Spleen (tissue), 11 donors: ENCODE data around the gene MED25. TPM values are rescaled to one million over a fixed set of nuclear protein-coding genes. Genes with fewer than 3 reads are reported as not detected.

ENCODE experiments used
- DNase-seq: peaks from one replicate; pipeline ENCODE4 v3.0.0-alpha.2; 2020
- H3K27ac ChIP-seq, 8 donors: fragments of 200-600 bp; sonication (generic) in 7 of 8; 1 replicate in 4 of 8; 2 replicates in 4 of 8; pipeline versions ENCODE4 v1.5.0 to v1.8.0; 2016 to 2021; ENCODE audit warnings: inconsistent platforms in 4 of 8, mild to moderate bottlenecking in 4 of 8, moderate library complexity in 1 of 8
- H3K27me3 ChIP-seq, 7 donors: fragments of 200-600 bp; sonication (generic) in 6 of 7; replicated peaks in 1 of 7; 1 replicate in 4 of 7; 2 replicates in 3 of 7; pipeline versions ENCODE4 v1.5.0 to v1.8.0; 2016 to 2021; ENCODE audit warnings: inconsistent platforms in 3 of 7, mild to moderate bottlenecking in 1 of 7
- H3K36me3 ChIP-seq, 6 donors: fragments of 200-600 bp; sonication (generic) in 5 of 6; 1 replicate in 4 of 6; 2 replicates in 2 of 6; pipeline versions ENCODE4 v1.5.0 to v1.8.0; 2016 to 2021; ENCODE audit warnings: inconsistent platforms in 2 of 6
- H3K4me1 ChIP-seq, 6 donors: fragments of 200-600 bp; sonication (generic) in 5 of 6; 1 replicate in 3 of 6; 2 replicates in 3 of 6; pipeline versions ENCODE4 v1.5.0 to v1.8.0; 2016 to 2021; ENCODE audit warnings: inconsistent platforms in 3 of 6
- H3K4me3 ChIP-seq, 8 donors: fragments of 200-600 bp; sonication (generic) in 7 of 8; 1 replicate in 4 of 8; 2 replicates in 4 of 8; pipeline versions ENCODE4 v1.5.0 to v1.8.0; 2016 to 2021; ENCODE audit warnings: inconsistent platforms in 4 of 8, mild to moderate bottlenecking in 4 of 8, moderate library complexity in 2 of 8
- H3K9me3 ChIP-seq, 8 donors: fragments of 200-600 bp; sonication (generic) in 7 of 8; 1 replicate in 4 of 8; 2 replicates in 4 of 8; pipeline versions ENCODE4 v1.5.0 to v1.8.0; 2016 to 2021; ENCODE audit warnings: inconsistent platforms in 4 of 8
- POLR2A ChIP-seq, 3 donors: fragments of 450-650 bp; IDR thresholded peaks; one replicate each; pipeline ENCODE4 v1.5.1; 2017; ENCODE audit warnings: antibody characterized with exemption in 3 of 3, mild to moderate bottlenecking in 1 of 3
- POLR2AphosphoS5 ChIP-seq, 3 donors: sonication (generic); formaldehyde crosslinking; IDR thresholded peaks; one replicate each; pipeline ENCODE4 v1.5.1; 2017; ENCODE audit warnings: antibody characterized with exemption in 3 of 3
- WGBS, 5 donors: extraction: QIAGEN DNeasy Blood & Tissue Kit in 3 of 5; methylation state at CpG; one replicate each; pipeline versions ENCODE4 v1.1.5 to v1.1.7; 2013 to 2018; 5-methylcytosine and 5-hydroxymethylcytosine counted together
- intact Hi-C: fragments of 100-400 bp; cut with DNase I; formaldehyde crosslinking; loops from one replicate; pipeline ENCODE4 v1.15.0; 2023; ENCODE audit warnings: low total_unique reads
- polyA plus RNA-seq, 3 donors: library from polyadenylated mRNA; stranded (reverse); fragments of 200-250 nt; gene quantifications; one replicate each; pipeline ENCODE4 v1.2.1, GENCODE V29; 2013
- total RNA-seq, 7 donors: library from RNA; depleted of rRNA in 3 of 7; stranded (reverse); fragments of >200 nt in 3 of 7; fragmentation: NEBNext Ultra II Directional in 4 of 7; extraction: Animal tissue kit (Norgen Biotek cat#: 25700) in 4 of 7; gene quantifications; one replicate each; pipeline versions ENCODE4 v1.1.0 to v1.2.1, GENCODE V29; 2016 to 2021
- TF ChIP-seq, protein P1 (sequence below), 11 experiments: fragments of 200-600 bp in 7 of 11; fragments of 450-650 bp in 4 of 11; sonication (generic) in 4 of 11; IDR thresholded peaks in 8 of 11; conservative IDR thresholded peaks in 3 of 11; 1 replicate in 7 of 11; 2 replicates in 4 of 11; pipeline versions ENCODE4 v1.4.0 to v1.8.0; 2016 to 2021; ENCODE audit warnings: antibody characterized with exemption in 11 of 11, inconsistent platforms in 4 of 11, mild to moderate bottlenecking in 1 of 11
- donor health status: healthy with polysubstance abuse.
- donor health status: DM: no; HTN: no; CAD: no; lungs with moderate emphysema.
- donor health status: DM: no; HTN: no; CAD: no.
- donor health status: Bipolar disorder and iron deficiency.
- donor health status: healthy.
- donor health status: DM: no; HTN: no; CAD: no.
- donor health status: DM: yes; HTN: yes; CAD: no.

MED25 gene
- total and polyA plus RNA-seq, 10 donors, result 26.6 to 61.0 (median 44.9) TPM

DNA sequence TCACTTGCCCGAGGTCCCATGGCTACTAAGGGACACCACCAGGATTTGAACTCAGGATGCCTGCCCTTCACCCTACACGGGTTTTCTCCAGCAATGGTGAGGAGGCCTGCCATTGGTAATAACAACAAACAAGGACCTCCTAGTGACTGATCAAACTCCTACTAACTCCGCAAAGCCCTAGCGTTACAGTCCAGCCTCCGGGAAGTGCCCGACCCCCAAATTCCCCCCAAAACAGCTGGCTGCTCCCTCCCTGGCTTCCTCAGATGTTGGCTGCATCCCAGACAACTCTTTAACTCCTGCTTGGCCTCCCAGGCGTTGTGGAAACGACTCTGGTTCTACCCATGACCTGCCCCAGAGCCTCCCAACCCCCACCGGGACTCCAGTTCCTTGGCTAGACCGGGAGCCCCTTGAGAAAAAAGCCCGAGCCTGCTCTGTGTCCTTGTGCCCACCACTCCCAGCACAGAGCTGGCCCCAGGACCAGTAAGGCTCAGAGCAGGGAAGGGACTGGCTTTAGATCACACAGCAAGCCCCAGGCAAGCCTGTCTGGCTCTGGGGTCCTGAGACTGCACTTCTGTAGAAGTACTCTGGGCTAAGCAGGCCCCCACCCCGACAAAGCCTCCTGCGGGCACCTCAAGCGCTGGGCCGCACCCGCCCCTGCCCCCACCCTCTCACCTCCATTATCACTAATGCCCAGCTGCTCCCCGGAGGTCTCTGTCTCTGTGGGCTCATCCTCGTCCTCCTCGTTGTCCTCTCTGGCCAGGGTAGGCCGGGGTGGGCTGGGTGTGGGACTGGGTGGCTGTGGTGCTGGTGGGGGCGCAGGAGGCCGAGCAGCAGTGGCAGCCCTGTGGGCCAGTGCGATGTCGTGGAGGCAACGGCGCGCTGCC lies 54.4 kb downstream of the MED25 start:
- H3K27ac ChIP-seq, result peak overlapping the region in 2 of 8 donors; percentile 9 to 26
- peaks cover 0 to 41% (median 1%) of the 10 kb centered on the region in 6 donors for H3K36me3 ChIP-seq
- H3K4me1 ChIP-seq, result peaks cover 19 to 80% (median 48%) of the 10 kb centered on the region in 6 donors
- H3K9me3 ChIP-seq, result no peaks in the 10 kb centered on the region
- no peaks in the 10 kb centered on the region for H3K27me3 ChIP-seq
- WGBS, 5 donors, result 84 to 94% (median 87%) methylated on average over 18 to 27 of the region's 27 CpGs
- TF ChIP-seq, protein P1, sequence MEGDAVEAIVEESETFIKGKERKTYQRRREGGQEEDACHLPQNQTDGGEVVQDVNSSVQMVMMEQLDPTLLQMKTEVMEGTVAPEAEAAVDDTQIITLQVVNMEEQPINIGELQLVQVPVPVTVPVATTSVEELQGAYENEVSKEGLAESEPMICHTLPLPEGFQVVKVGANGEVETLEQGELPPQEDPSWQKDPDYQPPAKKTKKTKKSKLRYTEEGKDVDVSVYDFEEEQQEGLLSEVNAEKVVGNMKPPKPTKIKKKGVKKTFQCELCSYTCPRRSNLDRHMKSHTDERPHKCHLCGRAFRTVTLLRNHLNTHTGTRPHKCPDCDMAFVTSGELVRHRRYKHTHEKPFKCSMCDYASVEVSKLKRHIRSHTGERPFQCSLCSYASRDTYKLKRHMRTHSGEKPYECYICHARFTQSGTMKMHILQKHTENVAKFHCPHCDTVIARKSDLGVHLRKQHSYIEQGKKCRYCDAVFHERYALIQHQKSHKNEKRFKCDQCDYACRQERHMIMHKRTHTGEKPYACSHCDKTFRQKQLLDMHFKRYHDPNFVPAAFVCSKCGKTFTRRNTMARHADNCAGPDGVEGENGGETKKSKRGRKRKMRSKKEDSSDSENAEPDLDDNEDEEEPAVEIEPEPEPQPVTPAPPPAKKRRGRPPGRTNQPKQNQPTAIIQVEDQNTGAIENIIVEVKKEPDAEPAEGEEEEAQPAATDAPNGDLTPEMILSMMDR (IDR thresholded peaks at IDR 0.05 in 8 of 11, conservative IDR thresholded peaks at IDR 0.05 in 3 of 11), result no peak
- peak in 1 of 3 donors; percentile 31 for TF ChIP-seq POLR2AphosphoS5 (IDR thresholded peaks at IDR 0.05)
- intact Hi-C loops, result no loop called here
- H3K4me3 ChIP-seq, result no peak overlapping the region
- no peak for DNase-seq

DNA sequence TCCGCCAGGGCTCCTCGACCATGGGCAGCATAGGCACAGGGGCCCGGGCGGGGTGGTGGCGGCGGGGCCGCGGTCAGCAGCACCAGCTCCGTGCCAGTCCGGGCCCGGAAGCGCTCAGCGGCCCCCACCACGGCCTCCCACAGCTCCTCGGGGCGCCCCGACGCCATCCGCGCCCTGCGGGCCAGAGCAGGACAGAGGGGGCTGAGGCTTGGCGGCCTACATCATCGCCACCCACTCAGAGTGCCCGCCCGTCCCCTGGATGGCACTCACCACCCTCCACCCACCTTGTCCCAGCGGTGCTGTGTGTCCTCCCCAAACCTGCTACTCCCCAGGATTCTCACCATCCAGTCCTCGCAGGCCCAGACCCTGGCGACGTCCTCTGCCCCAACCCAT lies 55.0 kb downstream of the MED25 start:
- Histone ChIP-seq H3K27ac (peak overlapping the region in 1 of 8 donors; percentile 26), H3K9me3 (no peaks in the 10 kb centered on the region), H3K4me1 (peaks cover 19 to 76% (median 46%) of the 10 kb centered on the region in 6 donors), H3K4me3 (no peak overlapping the region), H3K27me3 (no peaks in the 10 kb centered on the region), H3K36me3 (peaks cover 0 to 41% (median 1%) of the 10 kb centered on the region in 6 donors)
- no peak for DNase-seq
- intact Hi-C loops, result no loop called here
- TF ChIP-seq POLR2AphosphoS5 (IDR thresholded peaks at IDR 0.05) (no peak), POLR2A (IDR thresholded peaks at IDR 0.05) (no peak)
- TF ChIP-seq, protein P1 (IDR thresholded peaks at IDR 0.05 in 8 of 11, conservative IDR thresholded peaks at IDR 0.05 in 3 of 11), result no peak
- WGBS, 5 donors, result 89 to 97% (median 91%) methylated on average over 16 to 29 of the region's 29 CpGs

DNA sequence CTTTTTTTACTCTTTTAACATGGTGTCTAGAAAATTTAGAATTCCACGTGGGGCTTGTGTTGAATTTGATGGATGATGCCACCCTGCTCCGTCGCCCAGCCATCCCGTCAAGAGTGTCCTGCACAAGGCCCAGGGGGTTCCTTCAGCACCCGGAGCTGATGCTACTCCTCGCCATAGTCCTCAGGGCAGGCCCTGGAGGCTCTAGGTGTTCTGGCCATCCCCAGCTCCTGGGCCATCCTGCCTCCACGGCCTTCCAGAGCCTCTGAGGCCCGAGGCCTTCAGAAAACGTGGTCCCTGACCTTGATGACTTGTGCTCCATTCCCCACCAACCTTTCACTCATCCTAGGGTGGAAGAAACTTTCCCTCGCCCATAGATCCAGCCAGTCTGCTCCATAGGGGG lies 55.7 kb downstream of the MED25 start:
- Histone ChIP-seq H3K4me3 (no peak overlapping the region), H3K4me1 (peaks cover 19 to 76% (median 46%) of the 10 kb centered on the region in 6 donors), H3K36me3 (peaks cover 0 to 44% (median 2%) of the 10 kb centered on the region in 6 donors), H3K9me3 (no peaks in the 10 kb centered on the region), H3K27ac (peak overlapping the region in 2 of 8 donors; percentile 8 to 99), H3K27me3 (no peaks in the 10 kb centered on the region)
- TF ChIP-seq, protein P1 (IDR thresholded peaks at IDR 0.05 in 8 of 11, conservative IDR thresholded peaks at IDR 0.05 in 3 of 11), result no peak
- TF ChIP-seq POLR2A (IDR thresholded peaks at IDR 0.05) (no peak), POLR2AphosphoS5 (IDR thresholded peaks at IDR 0.05) (no peak)
- intact Hi-C loops, result no loop called here
- DNase-seq, result no peak
- WGBS, 5 donors, result 87 to 94% (median 89%) methylated on average over 10 of the region's 10 CpGs

DNA sequence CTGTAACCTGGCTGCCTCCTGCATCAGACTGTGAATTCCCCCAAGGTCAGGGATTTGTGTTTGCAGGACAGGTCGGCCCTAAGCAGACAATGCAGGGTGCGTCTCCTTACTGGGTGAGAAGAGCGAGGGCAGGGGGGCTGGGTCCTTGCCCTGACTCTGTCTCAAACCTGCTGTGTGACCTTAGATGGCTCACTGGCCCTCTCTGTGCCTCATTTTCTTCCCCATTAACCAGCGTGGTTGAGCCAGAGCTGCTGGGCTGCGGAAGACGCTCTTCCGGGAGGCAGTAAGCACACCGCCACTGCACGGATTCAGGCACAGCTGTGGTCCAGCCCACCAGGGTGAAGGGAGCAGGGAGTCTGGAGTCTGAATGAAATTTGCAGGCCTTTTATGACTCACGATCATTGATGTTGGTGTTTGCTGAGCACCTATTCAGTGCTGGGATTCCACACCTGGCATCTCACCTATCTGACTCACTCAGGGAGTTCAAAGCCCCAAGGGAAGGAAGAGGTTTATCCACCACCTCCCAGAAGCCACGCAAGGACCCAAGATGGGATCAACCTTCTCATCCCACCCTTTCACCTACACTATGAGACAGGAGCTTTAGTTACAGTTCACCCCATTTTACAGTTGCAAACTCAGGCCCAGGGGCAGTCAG lies 56.5 kb downstream of the MED25 start:
- TF ChIP-seq POLR2A (IDR thresholded peaks at IDR 0.05) (no peak), POLR2AphosphoS5 (IDR thresholded peaks at IDR 0.05) (no peak)
- TF ChIP-seq, protein P1 (IDR thresholded peaks at IDR 0.05 in 8 of 11, conservative IDR thresholded peaks at IDR 0.05 in 3 of 11), result no peak
- no peaks in the 10 kb centered on the region for H3K9me3 ChIP-seq
- peak overlapping the region in 3 of 8 donors; percentile 99 to 100 (median 99) for H3K27ac ChIP-seq
- H3K27me3 ChIP-seq, result no peaks in the 10 kb centered on the region
- H3K4me3 ChIP-seq, result no peak overlapping the region
- WGBS, 5 donors, result 88 to 96% (median 92%) methylated on average over 10 to 11 of the region's 11 CpGs
- H3K4me1 ChIP-seq, result peaks cover 19 to 79% (median 45%) of the 10 kb centered on the region in 6 donors
- intact Hi-C loops, result no loop called here
- peaks cover 0 to 52% (median 6%) of the 10 kb centered on the region in 6 donors for H3K36me3 ChIP-seq
- no peak for DNase-seq
